Small intestine (tissue), 7 donors: ENCODE data around the gene BRINP3. TPM values are rescaled to one million over a fixed set of nuclear protein-coding genes. Genes with fewer than 3 reads are reported as not detected.
A peak's percentile ranks its signal among the peaks of the same experiment; 100 is the strongest.

Experiments
- DNase-seq, 2 donors: peaks; one replicate each; pipeline versions ENCODE4 v3.0.0 to v3.0.0-alpha.2; 2013
- FAIRE-seq: peaks from 2 replicates; lab custom pipeline; 2012; peaks lifted over from hg19 to GRCh38; lab: Jason Lieb, UNC
- H3K27ac ChIP-seq, 3 donors: one replicate each; pipeline ENCODE4 v1.5.1; 2013; ENCODE audit warnings: low read length in 2 of 3, mild to moderate bottlenecking in 2 of 3, control low read depth in 1 of 3, inconsistent platforms in 1 of 3, low read depth in 1 of 3, moderate library complexity in 1 of 3
- H3K27me3 ChIP-seq, 3 donors: one replicate each; pipeline ENCODE4 v1.6.1; 2013; ENCODE audit warnings: low read length in 3 of 3, inconsistent platforms in 1 of 3; ENCODE audit not compliant: control insufficient read depth in 3 of 3, insufficient read depth in 3 of 3
- H3K36me3 ChIP-seq, 3 donors: one replicate each; pipeline ENCODE4 v1.6.1; 2013; ENCODE audit warnings: low read length in 3 of 3, inconsistent platforms in 1 of 3, low read depth in 1 of 3, mild to moderate bottlenecking in 1 of 3, moderate library complexity in 1 of 3; ENCODE audit not compliant: control insufficient read depth in 3 of 3, insufficient read depth in 2 of 3
- H3K4me1 ChIP-seq, 3 donors: one replicate each; pipeline ENCODE4 v1.6.1; 2013; ENCODE audit warnings: low read length in 2 of 3, inconsistent platforms in 1 of 3, low read depth in 1 of 3, mild to moderate bottlenecking in 1 of 3, moderate library complexity in 1 of 3; ENCODE audit not compliant: control insufficient read depth in 3 of 3, insufficient read depth in 2 of 3
- H3K4me3 ChIP-seq, 3 donors: one replicate each; pipeline ENCODE4 v1.5.1; 2013; ENCODE audit warnings: low read length in 3 of 3, control low read depth in 1 of 3, inconsistent platforms in 1 of 3, low read depth in 1 of 3, mild to moderate bottlenecking in 1 of 3, moderate library complexity in 1 of 3
- H3K9me3 ChIP-seq, 2 donors: one replicate each; pipeline ENCODE4 v1.6.1; 2013; ENCODE audit warnings: low read depth in 1 of 2, low read length in 1 of 2; ENCODE audit not compliant: control insufficient read depth in 2 of 2, insufficient read depth in 1 of 2
- WGBS, 3 donors: extraction: QIAGEN DNeasy Blood & Tissue Kit; methylation state at CpG; one replicate each; pipeline ENCODE4 v1.1.7; 2013; 5-methylcytosine and 5-hydroxymethylcytosine counted together
- polyA plus RNA-seq, 4 donors: library from polyadenylated mRNA; stranded (reverse) in 3 of 4; unstranded in 1 of 4; fragments of 200-250 nt in 3 of 4; fragments of 120-200 nt in 1 of 4; gene quantifications; one replicate each; pipeline versions ENCODE4 v1.2.1 to v1.2.3, GENCODE V29; 2013
- donor health status: healthy with polysubstance abuse.
- donor health status: control.
- donor health status: control.
- donor health status: Bipolar disorder and iron deficiency.
- donor health status: healthy.

Gene BRINP3
- polyA plus RNA-seq, 4 donors: 2.7 to 61.2 (median 7.8) TPM

DNA sequence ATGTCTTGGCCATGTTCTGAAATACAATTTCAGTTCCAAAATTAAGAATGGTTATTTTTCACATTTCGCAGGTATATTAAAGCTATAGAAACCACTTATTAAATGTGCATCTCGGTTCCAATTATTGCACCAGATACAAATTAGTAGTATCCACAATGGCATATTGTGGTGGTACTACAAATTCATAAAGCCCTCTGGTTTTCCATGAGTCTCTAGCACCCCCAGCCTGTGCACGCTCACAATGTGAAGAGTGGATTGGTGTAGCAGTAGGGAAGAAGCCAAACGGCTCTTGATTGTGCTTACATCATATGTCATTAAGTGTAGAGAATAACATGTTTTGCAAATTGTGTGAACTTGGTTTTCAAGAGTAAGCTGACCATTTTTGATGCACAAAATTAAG is 1.9 kb upstream of the BRINP3 start:
- no peaks in the 10 kb centered on the region for H3K36me3 ChIP-seq
- peaks cover 0 to 9% (median 0%) of the 10 kb centered on the region in 3 donors for H3K27me3 ChIP-seq
- DNase-seq: peak; percentile 56 to 65
- H3K27ac ChIP-seq: peak overlapping the region in 1 of 3 donors; percentile 65
- H3K9me3 ChIP-seq: no peaks in the 10 kb centered on the region
- peak overlapping the region in 1 of 3 donors; percentile 68 for H3K4me3 ChIP-seq
- FAIRE-seq: no peak
- WGBS, 3 donors: 13 to 34% (median 32%) methylated on average over 4 of the region's 4 CpGs
- no peaks in the 10 kb centered on the region for H3K4me1 ChIP-seq

DNA sequence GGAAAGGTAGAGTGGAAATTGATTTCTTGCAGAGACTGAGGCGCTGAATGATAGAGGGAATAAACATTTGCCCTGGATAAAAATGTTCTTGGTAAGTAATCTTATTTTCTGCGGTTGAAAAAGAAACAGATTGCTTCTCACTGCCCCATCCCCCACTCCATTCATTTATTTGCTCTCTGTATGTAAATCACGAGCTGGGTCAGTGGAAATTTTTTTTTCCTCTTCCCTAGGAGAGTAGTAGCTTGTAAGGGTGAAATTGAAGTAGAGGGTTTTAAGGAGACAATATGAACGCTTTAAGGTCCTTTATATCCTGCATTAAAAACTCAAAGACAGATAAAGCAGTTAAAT is 1.4 kb upstream of the BRINP3 start:
- DNase-seq (peak; percentile 63 to 84), FAIRE-seq (no peak)
- peak overlapping the region in 2 of 3 donors; percentile 52 to 65 for H3K27ac ChIP-seq
- H3K27me3 ChIP-seq: peaks cover 0 to 9% (median 0%) of the 10 kb centered on the region in 3 donors
- no peaks in the 10 kb centered on the region for H3K9me3 ChIP-seq
- no peaks in the 10 kb centered on the region for H3K4me1 ChIP-seq
- WGBS, 3 donors: 2 to 5% (median 3%) methylated on average over 4 of the region's 4 CpGs
- no peaks in the 10 kb centered on the region for H3K36me3 ChIP-seq
- peak overlapping the region; percentile 41 to 68 (median 66) for H3K4me3 ChIP-seq

DNA sequence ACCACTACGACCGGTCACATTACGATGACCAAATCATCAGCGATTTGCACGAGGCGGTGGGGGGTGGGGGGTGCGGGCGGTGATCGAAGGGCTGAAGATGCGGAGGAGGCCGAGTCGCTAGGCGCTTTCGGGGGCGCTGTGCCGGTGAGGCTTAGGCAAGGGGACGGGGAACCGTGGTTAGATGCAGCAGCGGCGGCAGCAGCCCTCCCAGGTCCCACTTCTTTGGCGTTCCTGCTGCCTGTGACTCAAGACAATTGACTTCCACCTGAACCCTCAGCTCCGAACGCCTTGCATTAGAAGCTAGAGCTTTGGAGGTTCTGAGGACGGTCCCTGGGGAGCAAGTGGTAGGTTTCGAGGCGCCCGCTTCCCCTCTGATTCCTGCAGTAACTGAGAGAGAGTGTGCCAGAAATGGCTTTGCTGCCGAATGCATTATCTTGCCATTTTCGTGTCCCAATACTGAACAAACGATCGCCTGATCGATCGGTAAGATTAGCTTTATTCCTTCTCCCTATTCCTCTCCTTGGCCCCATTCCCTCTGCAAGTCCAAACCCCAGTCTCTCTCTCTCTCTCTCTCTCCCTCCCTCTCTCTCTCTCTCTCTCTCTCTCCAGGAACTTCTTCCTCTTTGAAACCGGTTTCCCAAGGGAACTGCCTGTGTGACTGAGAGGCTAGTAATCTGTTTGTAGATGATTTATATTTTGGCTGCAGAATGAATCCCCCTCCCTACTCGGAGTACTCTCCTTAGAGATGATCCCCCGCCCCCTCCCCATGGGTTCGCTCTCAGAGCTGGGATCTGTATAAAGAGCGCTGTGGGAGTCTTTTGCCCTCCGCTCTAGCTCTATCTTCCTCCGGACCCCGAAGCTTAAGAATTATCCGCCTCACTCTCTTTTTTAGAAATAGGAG is 735 bp upstream of the BRINP3 start:
- FAIRE-seq (no peak), DNase-seq (peak; percentile 74 to 89)
- 1 to 2% (median 1%) methylated on average over 42 of the region's 42 CpGs for WGBS, 3 donors
- H3K27me3 ChIP-seq: peaks cover 0 to 9% (median 0%) of the 10 kb centered on the region in 3 donors
- peak overlapping the region; percentile 41 to 68 (median 66) for H3K4me3 ChIP-seq
- H3K36me3 ChIP-seq: no peaks in the 10 kb centered on the region
- peak overlapping the region; percentile 62 to 87 (median 65) for H3K27ac ChIP-seq
- no peaks in the 10 kb centered on the region for H3K4me1 ChIP-seq
- no peaks in the 10 kb centered on the region for H3K9me3 ChIP-seq

- DNase-seq (peak; percentile 22 to 67), FAIRE-seq (no peak)
- H3K4me3 ChIP-seq: peak overlapping the region in 2 of 3 donors; percentile 15 to 79
- no peaks in the 10 kb centered on the region for H3K9me3 ChIP-seq
- peak overlapping the region in 1 of 3 donors; percentile 65 for H3K27ac ChIP-seq
- H3K36me3 ChIP-seq: no peaks in the 10 kb centered on the region
- peaks cover 0 to 9% (median 0%) of the 10 kb centered on the region in 3 donors for H3K27me3 ChIP-seq
- no peaks in the 10 kb centered on the region for H3K4me1 ChIP-seq
- 8 to 33% (median 13%) methylated on average over 5 of the region's 5 CpGs for WGBS, 3 donors
Observed at GRCh38 chr1:190476806-190477205, 858 bp downstream of the BRINP3 start.

GRCh38 chr1:190476321-190476720 is 1.3 kb downstream of the BRINP3 start:
- DNase-seq (peak; percentile 21 to 54), FAIRE-seq (no peak)
- WGBS, 3 donors: 7 to 17% (median 12%) methylated on average over 5 of the region's 5 CpGs
- no peaks in the 10 kb centered on the region for H3K36me3 ChIP-seq
- H3K4me3 ChIP-seq: peak overlapping the region in 2 of 3 donors; percentile 51 to 79
- no peaks in the 10 kb centered on the region for H3K4me1 ChIP-seq
- H3K27ac ChIP-seq: peak overlapping the region in 1 of 3 donors; percentile 65
- peaks cover 0 to 9% (median 0%) of the 10 kb centered on the region in 3 donors for H3K27me3 ChIP-seq
- H3K9me3 ChIP-seq: no peaks in the 10 kb centered on the region

GRCh38 chr1:190475421-190476141 is 2.1 kb downstream of the BRINP3 start:
- FAIRE-seq: no peak
- Histone ChIP-seq H3K36me3 (no peaks in the 10 kb centered on the region), H3K9me3 (no peaks in the 10 kb centered on the region), H3K27me3 (peaks cover 0 to 9% (median 0%) of the 10 kb centered on the region in 3 donors), H3K4me1 (no peaks in the 10 kb centered on the region), H3K4me3 (peak overlapping the region; percentile 23 to 79 (median 51)), H3K27ac (peak overlapping the region; percentile 55 to 65 (median 62))
- 1 to 4% (median 2%) methylated on average over 27 of the region's 27 CpGs for WGBS, 3 donors
- DNase-seq: peak; percentile 66 to 87

- H3K9me3 ChIP-seq: no peaks in the 10 kb centered on the region
- H3K27me3 ChIP-seq: peaks cover 0 to 9% (median 0%) of the 10 kb centered on the region in 3 donors
- H3K4me1 ChIP-seq: no peaks in the 10 kb centered on the region
- no peaks in the 10 kb centered on the region for H3K36me3 ChIP-seq
- peak overlapping the region; percentile 26 to 79 (median 51) for H3K4me3 ChIP-seq
- DNase-seq: peak; percentile 80 to 86
- peak overlapping the region; percentile 55 to 65 (median 62) for H3K27ac ChIP-seq
- WGBS, 3 donors: 2 to 12% (median 10%) methylated on average over 13 of the region's 13 CpGs
- no peak for FAIRE-seq
Observed at GRCh38 chr1:190474650-190475211, 2.9 kb downstream of the BRINP3 start.

GRCh38 chr1:190474010-190474409 is 3.7 kb downstream of the BRINP3 start:
- Histone ChIP-seq H3K4me3 (peak overlapping the region; percentile 3 to 79 (median 51)), H3K27ac (peak overlapping the region in 2 of 3 donors; percentile 62 to 65), H3K36me3 (no peaks in the 10 kb centered on the region), H3K4me1 (no peaks in the 10 kb centered on the region), H3K9me3 (no peaks in the 10 kb centered on the region), H3K27me3 (peaks cover 0 to 9% (median 0%) of the 10 kb centered on the region in 3 donors)
- no peak for DNase-seq
- WGBS, 3 donors: 13 to 58% (median 22%) methylated on average over 2 of the region's 2 CpGs
- no peak for FAIRE-seq
